M059J (cell line): ENCODE data around the gene CHCHD10. TPM values are rescaled to one million over a fixed set of nuclear protein-coding genes. Genes with fewer than 3 reads are reported as not detected.
A peak's percentile ranks its signal among the peaks of the same experiment; 100 is the strongest.
"Not testable (repeated sequence)": the region's sequence is repeated elsewhere in the genome, so short reads cannot be mapped to it uniquely, and the experiment has no call there.

Experiments
- DNase-seq: peaks from one replicate; pipeline ENCODE4 v3.0.0-alpha.2; 2012; ENCODE audit warnings: low read depth
- total RNA-seq: library from RNA; depleted of rRNA; stranded (reverse); fragments of >200 nt; shearing (Covaris generic); gene quantifications from 2 replicates; pipeline ENCODE4 v1.2.3, GENCODE V29; 2014; rRNA removed

CHCHD10 gene
- total RNA-seq, 1 experiment from 2014 or later = 2.8 TPM

DNA sequence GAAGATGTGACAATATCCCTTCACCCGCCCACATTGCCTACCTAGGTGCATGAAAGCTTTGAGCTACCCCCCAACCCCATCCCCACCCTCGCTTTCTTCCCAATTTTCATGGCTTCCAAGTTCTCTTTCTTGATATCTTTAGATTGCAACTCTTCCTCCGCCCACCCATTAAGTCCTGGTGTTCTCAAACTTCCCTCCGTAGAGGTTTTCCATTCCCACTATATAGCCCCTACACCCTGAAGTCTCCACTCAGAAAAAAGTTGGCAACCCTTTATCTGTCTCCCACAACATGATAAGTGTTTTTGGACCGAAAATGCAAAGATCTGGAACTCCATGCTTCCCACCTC is 17.4 kb downstream of the CHCHD10 start:
- DNase-seq = no peak

DNA sequence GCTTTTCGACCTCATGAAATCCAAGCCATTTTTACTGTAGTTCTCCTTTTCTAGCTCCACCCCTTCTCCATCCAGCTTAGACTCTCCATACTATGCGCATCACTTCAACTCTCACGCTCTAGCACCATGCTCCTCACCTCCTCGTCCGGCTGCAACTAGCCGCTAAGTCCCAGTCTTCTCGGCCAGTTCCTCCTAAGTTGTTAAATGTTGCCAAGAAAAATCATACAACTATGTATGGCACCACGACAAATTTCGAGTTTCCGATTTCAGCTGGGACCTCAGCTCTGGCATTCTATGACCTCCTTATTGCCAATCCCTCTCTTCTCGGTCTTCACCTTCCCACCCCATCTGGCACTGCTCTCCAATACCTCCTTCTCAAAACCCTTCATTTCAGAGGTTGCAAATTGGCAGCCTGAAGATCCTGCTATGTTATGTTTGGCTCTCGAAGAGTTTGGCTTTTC is 17.9 kb downstream of the CHCHD10 start:
- DNase-seq = no peak

GRCh38 chr22:23745791-23746190 is 22.0 kb downstream of the CHCHD10 start:
- DNase-seq = no peak

- DNase-seq = no peak
These were observed 23.3 kb downstream of the CHCHD10 start for GRCh38 chr22:23744485-23744884.

DNA sequence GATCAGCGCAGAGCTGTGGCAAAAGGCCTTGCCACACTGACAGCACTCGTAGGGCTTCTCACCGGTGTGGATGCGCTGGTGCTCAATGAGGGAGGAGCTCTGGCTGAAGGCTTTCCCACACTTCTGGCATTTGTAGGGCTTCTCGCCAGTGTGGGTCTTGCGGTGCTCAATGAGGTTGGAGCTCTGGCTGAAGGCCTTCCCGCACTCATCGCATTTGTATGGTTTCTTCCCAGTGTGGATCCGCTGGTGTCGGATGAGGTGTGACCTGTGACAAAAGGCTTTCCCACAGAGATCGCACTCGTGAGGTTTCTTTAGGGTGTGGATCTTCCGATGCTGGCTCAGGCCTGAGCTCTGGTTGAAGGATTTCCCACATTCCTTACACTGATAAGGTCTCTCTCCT is 23.8 kb downstream of the CHCHD10 start:
- no peak for DNase-seq

DNA sequence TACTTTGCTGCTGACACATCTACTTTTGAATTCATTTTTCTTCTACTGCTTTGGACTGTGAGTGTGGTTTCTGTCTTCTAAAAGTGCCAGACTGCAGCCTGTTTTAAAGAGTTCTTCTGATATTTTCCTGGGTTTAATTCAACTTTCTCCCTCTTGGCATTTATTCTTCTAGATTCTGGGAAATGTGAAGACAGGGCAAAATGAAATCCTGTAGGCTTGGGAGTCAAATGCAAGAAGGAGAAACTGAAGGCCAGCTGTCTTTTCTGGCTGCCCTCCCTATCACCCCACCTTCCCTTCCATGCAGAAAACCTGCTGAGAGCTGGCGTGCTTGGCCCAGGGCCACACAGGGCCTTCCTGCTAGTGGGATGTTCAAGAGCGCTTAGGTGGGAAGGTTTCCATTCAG is 24.5 kb downstream of the CHCHD10 start:
- no peak for DNase-seq

DNA sequence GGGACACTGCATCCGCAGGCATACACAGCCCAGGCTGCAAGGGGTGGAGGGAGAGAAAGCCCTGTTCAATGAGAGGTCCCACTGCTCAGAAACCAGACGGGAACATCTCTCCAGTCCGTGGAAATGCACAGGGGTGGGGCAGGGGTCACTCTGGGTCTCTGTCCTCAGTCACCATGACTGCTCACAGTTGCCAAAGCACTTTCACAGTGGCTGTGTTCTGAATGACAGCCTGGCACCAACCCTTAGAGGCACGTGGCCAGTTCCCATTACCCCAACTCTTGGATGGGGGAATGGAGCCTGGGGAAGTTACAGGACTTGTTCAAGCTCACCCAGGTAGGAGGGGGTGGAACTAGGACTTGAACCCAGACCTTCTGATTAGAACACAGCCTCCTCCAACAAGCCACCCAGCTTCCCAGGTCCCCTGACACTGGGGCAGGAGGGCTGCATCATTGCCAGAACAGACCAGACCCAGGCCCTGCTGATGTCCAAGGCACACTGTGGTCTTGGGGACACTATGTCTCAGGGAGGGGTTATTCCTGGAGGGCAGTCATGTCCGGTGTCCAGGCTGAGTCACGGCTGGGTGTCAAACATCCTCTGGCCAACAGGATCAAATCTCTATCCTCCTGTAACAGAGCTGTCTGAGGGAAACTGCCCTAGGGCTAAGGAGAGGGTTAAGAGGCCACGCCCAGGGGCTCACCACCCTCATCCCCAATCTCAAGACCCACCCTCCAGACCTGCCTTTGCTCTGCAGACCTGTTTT is 25.1 kb downstream of the CHCHD10 start:
- DNase-seq = no peak

- no peak for DNase-seq
These were observed 30.1 kb downstream of the CHCHD10 start for GRCh38 chr22:23737696-23738095.

GRCh38 chr22:23728108-23728507 is 39.7 kb downstream of the CHCHD10 start:
- not testable (repeated sequence) for DNase-seq

DNA sequence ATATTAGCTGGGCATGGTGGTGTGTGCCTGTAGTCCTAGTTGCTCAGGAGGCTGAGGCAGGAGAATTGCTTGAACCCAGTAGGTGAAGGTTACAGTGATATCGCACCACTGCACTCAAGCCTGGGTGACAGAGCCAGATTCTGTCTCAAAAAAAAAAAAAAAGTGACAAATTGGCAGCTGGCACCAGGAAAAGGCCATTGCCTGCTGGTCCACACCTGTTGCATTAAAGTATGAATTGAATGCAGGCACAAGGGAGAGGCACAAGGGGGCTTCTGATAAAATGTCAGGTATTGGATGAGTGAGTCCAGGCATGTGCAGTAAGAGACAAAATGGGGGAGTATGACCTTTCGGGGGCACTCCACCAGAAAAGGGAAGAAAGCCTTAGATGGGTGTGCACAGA is 45.0 kb downstream of the CHCHD10 start:
- DNase-seq = no peak

DNA sequence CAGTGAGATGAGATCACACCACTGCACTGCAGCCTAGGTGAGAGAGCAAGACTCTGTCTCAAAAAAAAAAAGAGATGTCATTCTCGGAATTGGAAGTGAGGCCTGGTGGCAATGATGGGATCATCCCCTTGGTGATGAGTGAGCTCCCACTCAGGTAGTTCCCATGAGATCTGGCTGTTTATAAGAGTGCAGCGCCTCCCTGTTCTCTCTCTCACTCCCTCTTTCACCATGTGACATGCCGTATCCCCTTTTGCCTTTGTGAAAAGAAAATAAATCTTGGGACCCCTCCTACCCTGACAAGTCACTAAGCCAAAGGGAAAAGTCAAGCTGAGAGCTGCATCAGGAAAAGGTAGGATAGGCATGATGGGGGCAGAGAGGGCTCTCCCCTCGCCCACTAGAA is 45.6 kb downstream of the CHCHD10 start:
- no peak for DNase-seq

DNA sequence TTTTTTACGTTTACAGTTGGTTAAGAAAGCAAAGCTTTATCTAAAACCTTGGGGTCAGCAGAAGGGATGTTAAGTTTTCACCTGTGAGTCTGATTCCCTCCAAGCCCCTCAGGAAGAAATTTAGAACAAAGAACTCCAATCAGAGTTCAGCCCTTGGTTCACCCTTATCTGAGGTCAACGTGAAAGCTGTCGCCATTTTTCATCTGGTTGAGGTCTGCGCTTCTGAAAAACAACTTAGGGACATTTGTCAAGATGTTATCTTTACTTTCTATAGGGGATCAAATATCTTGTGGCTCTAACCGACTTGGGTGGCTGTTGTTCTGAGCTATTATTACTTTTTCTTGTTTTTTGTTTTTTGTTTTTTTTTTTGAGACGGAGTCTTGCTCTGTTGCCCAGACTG is 46.9 kb downstream of the CHCHD10 start:
- no peak for DNase-seq

DNA sequence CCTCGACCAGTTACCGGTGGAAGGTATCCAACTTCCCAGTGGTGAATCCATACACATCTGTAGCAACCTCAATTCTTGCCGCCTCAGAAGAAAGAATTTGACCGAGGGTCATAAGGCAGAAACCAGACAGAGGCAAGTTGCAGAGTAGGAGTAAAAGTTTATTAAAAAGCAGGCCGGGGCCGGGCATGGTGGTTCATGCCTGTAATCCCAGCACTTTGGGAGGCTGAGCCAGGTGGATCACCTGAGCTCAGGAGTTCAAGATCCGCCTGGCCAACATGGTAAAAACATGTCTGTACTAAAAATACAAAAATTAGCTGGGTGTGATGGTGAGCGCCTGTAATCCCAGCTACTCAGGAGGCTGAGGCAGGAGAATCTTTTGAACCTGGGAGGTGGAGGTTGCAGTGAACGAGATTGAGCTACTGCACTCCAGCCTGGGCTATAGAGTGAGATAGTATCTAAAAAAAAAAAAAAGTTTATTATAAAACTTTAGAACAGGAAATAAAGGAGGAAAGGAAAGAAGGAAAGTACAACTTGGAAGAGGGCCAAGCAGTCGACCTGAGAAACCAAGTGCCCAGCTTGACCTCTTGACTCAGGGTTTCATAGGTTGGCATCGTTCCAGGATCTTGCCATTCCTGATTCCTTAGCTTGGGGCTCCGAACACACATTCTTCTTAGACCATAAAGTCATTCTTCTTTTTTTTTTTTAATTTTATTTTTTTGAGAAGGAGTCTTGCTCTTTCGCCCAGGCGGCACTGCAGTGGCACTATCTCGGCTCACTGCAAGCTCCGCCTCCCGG is 49.2 kb downstream of the CHCHD10 start:
- DNase-seq = peak; percentile 18

- peak; percentile 71 for DNase-seq
These were observed 50.7 kb downstream of the CHCHD10 start for GRCh38 chr22:23716811-23717801.

Other genes with a start within 250 kb of the CHCHD10 start
- not detected in 2 replicates for gene IGLL1, start 187.7 kb downstream of the CHCHD10 start, total RNA-seq
- gene DRICH1, start 135.7 kb downstream of the CHCHD10 start, total RNA-seq = not detected in 2 replicates
- not detected in 2 replicates for gene RGL4, start 77.0 kb downstream of the CHCHD10 start, total RNA-seq
- gene ZNF70, start 16.9 kb downstream of the CHCHD10 start, total RNA-seq = 2.6 and 2.7 TPM in 2 replicates
- not detected in 2 replicates for gene VPREB3, start 13.5 kb downstream of the CHCHD10 start, total RNA-seq
- not detected in 2 replicates for gene C22orf15, start 5.0 kb downstream of the CHCHD10 start, total RNA-seq
- gene MMP11, start 4.9 kb upstream of the CHCHD10 start, total RNA-seq = 1.9 and 4.2 TPM in 2 replicates
- gene SMARCB1, start 19.0 kb upstream of the CHCHD10 start, total RNA-seq = 42.5 and 54.0 TPM in 2 replicates
- 0.44 and 0.49 TPM in 2 replicates for gene DERL3, start 71.0 kb upstream of the CHCHD10 start, total RNA-seq
- gene SLC2A11, start 89.9 kb upstream of the CHCHD10 start, total RNA-seq = 9.5 and 16.4 TPM in 2 replicates
- 313 and 368 TPM in 2 replicates for gene MIF, start 126.4 kb upstream of the CHCHD10 start, total RNA-seq
- 6.2 and 10.1 TPM in 2 replicates for gene GSTT2B, start 193.2 kb upstream of the CHCHD10 start, total RNA-seq
- gene DDTL, start 198.9 kb upstream of the CHCHD10 start, total RNA-seq = 3.7 and 4.1 TPM in 2 replicates
- 133 and 197 TPM in 2 replicates for gene DDT, start 206.5 kb upstream of the CHCHD10 start, total RNA-seq
- 0.99 and 1.3 TPM in 2 replicates for gene GSTT2, start 212.2 kb upstream of the CHCHD10 start, total RNA-seq
- not detected in 2 replicates for gene GSTT4, start 237.5 kb upstream of the CHCHD10 start, total RNA-seq
- 13.1 and 24.1 TPM in 2 replicates for gene CABIN1, start 243.3 kb upstream of the CHCHD10 start, total RNA-seq